BLaER1 treated with 17β-estradiol and CSF1 and Interleukin-3, amounts not matched to agents 10 nM and 100 nM (cell line): ENCODE measurements around the gene GOLGA8O.
"Not testable (repeated sequence)": the region's sequence is repeated elsewhere in the genome, so short reads cannot be mapped to it uniquely, and the experiment has no call there.

Experiments
- H3K27ac ChIP-seq, 11 experiments: shearing (Covaris generic); formaldehyde crosslinking; 2 replicates each; pipeline ENCODE4 v1.8.1; 2022
- H3K27me3 ChIP-seq, 11 experiments: shearing (Covaris generic); formaldehyde crosslinking; 2 replicates each; pipeline ENCODE4 v1.8.1; 2022
- H3K36me3 ChIP-seq, 11 experiments: shearing (Covaris generic); formaldehyde crosslinking; 2 replicates each; pipeline ENCODE4 v1.8.1; 2022
- H3K4me1 ChIP-seq, 10 experiments: shearing (Covaris generic); formaldehyde crosslinking; 2 replicates each; pipeline ENCODE4 v1.8.1; 2022
- H3K4me2 ChIP-seq, 11 experiments: shearing (Covaris generic); formaldehyde crosslinking; 2 replicates each; pipeline ENCODE4 v1.8.1; 2022
- H3K4me3 ChIP-seq, 10 experiments: shearing (Covaris generic); formaldehyde crosslinking; 2 replicates each; pipeline ENCODE4 v1.8.1; 2022
- H3K9ac ChIP-seq, 11 experiments: shearing (Covaris generic); formaldehyde crosslinking; 2 replicates each; pipeline ENCODE4 v1.8.1; 2022
- H3K9me3 ChIP-seq, 11 experiments: shearing (Covaris generic); formaldehyde crosslinking; replicated peaks in 1 of 11; 2 replicates each; pipeline ENCODE4 v1.8.1; 2022
- H4K20me1 ChIP-seq, 11 experiments: shearing (Covaris generic); formaldehyde crosslinking; 2 replicates each; pipeline ENCODE4 v1.8.1; 2022

GOLGA8O gene

GRCh38 chr15:32403192-32403591, 52.2 kb downstream of the GOLGA8O start, which contains the start of gene GOLGA8K:
TSS of gene GOLGA8K (minus strand) at chr15:32403292. CDS start at chr15:32403194, 98 bp downstream.
- H3K27me3 ChIP-seq, H3K4me1 ChIP-seq, H3K9me3 ChIP-seq, H3K36me3 ChIP-seq, H3K4me3 ChIP-seq, H4K20me1 ChIP-seq, H3K4me2 ChIP-seq, H3K27ac ChIP-seq, H3K9ac ChIP-seq: not testable (repeated sequence)

GRCh38 chr15:32396522-32396921, 58.9 kb downstream of the GOLGA8O start:
- H3K36me3 ChIP-seq, H3K4me1 ChIP-seq, H3K9me3 ChIP-seq, H3K27ac ChIP-seq, H3K27me3 ChIP-seq, H3K4me3 ChIP-seq, H3K9ac ChIP-seq, H3K4me2 ChIP-seq, H4K20me1 ChIP-seq: not testable (repeated sequence)
